ENCODE measurements around the gene SASS6. TPM values are rescaled to one million over a fixed set of nuclear protein-coding genes. Genes with fewer than 3 reads are reported as not detected.

The SASS6 gene
- total RNA-seq, 6 donors from 2014 or later: 1.5 to 4.9 (median 2.3) TPM

DNA sequence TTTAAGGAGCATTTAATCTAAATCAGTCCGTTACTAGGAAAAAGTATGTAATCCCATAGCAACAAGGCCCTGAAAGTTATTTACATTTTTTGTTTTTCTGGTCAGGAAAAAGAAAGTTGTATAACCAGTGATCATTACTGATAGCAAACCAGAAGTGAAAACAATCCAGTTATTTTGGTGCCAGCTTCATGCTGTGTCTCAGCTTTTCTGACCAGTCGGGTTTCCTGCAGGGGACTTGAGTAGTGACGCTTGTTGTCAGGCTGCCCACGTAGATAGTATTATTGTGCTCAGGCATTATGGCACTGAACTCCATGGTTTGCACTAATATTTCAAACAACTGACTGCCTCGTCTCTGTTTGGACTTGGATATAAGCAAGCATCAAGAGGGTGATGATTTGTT lies 55.2 kb downstream of the SASS6 start:
- 74 to 75% methylated on average over 5 of the region's 5 CpGs for WGBS, 2 donors
- Histone ChIP-seq H3K4me1 (peaks cover 0 to 3% (median 0%) of the 10 kb centered on the region in 4 donors), H3K36me3 (peaks cover 18 to 84% (median 32%) of the 10 kb centered on the region in 4 donors), H3K4me3 (no peak overlapping the region), H3K9me3 (no peaks in the 10 kb centered on the region), H3K27ac (peak overlapping the region in 2 of 4 donors; percentile 3 to 34), H3K27me3 (no peaks in the 10 kb centered on the region)
- DNase-seq (no peak), ATAC-seq (ENCODE audit: low FRiP score in 2 of 2) (no peak)
- no peak for TF ChIP-seq POLR2AphosphoS5 (IDR thresholded peaks at IDR 0.05)
- TF ChIP-seq, protein P1, sequence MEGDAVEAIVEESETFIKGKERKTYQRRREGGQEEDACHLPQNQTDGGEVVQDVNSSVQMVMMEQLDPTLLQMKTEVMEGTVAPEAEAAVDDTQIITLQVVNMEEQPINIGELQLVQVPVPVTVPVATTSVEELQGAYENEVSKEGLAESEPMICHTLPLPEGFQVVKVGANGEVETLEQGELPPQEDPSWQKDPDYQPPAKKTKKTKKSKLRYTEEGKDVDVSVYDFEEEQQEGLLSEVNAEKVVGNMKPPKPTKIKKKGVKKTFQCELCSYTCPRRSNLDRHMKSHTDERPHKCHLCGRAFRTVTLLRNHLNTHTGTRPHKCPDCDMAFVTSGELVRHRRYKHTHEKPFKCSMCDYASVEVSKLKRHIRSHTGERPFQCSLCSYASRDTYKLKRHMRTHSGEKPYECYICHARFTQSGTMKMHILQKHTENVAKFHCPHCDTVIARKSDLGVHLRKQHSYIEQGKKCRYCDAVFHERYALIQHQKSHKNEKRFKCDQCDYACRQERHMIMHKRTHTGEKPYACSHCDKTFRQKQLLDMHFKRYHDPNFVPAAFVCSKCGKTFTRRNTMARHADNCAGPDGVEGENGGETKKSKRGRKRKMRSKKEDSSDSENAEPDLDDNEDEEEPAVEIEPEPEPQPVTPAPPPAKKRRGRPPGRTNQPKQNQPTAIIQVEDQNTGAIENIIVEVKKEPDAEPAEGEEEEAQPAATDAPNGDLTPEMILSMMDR (IDR thresholded peaks at IDR 0.05): no peak
- TF ChIP-seq POLR2A (IDR thresholded peaks at IDR 0.05): no peak
- TF ChIP-seq EP300 (IDR thresholded peaks at IDR 0.05): no peak

DNA sequence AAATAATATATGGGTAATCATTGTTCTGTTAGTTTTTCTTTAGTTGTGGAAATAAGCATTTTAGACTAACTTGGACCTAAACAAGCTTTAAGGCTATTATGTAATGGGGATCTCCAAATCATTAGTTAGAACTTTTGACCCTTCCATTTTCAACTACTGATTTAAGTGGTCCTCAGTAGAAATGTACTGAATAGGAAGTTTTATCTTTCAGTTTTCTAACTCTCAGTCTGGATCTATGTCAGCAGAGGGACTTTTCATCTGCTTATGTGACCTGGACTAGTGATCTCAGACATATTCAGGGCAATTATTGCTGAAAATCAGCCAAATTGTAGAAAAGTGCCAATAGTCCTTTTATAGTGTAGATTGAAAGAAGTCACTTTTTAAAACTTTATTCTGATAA lies 56.0 kb downstream of the SASS6 start:
- H3K27ac ChIP-seq: peak overlapping the region in 1 of 4 donors; percentile 34
- peaks cover 16 to 82% (median 36%) of the 10 kb centered on the region in 4 donors for H3K36me3 ChIP-seq

DNA sequence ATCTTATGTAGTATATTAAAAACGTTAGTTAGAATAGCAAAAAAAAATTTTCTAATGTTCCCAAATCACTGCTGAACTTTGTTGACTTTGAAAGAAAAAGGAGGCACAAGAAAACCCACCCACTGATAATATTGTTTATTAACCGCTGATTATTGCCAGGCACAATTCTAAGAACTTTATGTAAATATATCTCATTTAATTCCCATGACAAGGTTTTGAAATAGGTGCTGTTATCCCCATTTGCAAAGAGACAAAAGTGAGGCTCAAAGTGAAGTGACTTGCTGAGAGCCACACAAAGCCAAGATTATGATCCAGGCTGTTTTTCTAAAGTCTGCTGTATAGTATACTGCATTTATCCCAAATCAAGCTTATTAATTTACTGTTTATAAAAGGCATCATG lies 56.4 kb downstream of the SASS6 start:
- no peaks in the 10 kb centered on the region for H3K27me3 ChIP-seq
- no peaks in the 10 kb centered on the region for H3K9me3 ChIP-seq
- ATAC-seq (ENCODE audit: low FRiP score in 2 of 2) (no peak), DNase-seq (no peak)
- peaks cover 16 to 81% (median 39%) of the 10 kb centered on the region in 4 donors for H3K36me3 ChIP-seq
- 88 to 91% methylated on average over 2 of the region's 2 CpGs for WGBS, 2 donors
- H3K27ac ChIP-seq: peak overlapping the region in 1 of 4 donors; percentile 34
- H3K4me1 ChIP-seq: peaks cover 0 to 3% (median 0%) of the 10 kb centered on the region in 4 donors
- no peak for TF ChIP-seq EP300 (IDR thresholded peaks at IDR 0.05)
- no peak for TF ChIP-seq POLR2A (IDR thresholded peaks at IDR 0.05)
- TF ChIP-seq POLR2AphosphoS5 (IDR thresholded peaks at IDR 0.05): no peak
- TF ChIP-seq, protein P1 (IDR thresholded peaks at IDR 0.05): no peak
- no peak overlapping the region for H3K4me3 ChIP-seq

More for the DNA sequence above, 56.0 kb downstream of the SASS6 start:
- TF ChIP-seq POLR2A (IDR thresholded peaks at IDR 0.05) (no peak), POLR2AphosphoS5 (IDR thresholded peaks at IDR 0.05) (no peak), EP300 (IDR thresholded peaks at IDR 0.05) (no peak)
- TF ChIP-seq, protein P1 (IDR thresholded peaks at IDR 0.05): no peak
- Histone ChIP-seq H3K9me3 (no peaks in the 10 kb centered on the region), H3K4me1 (peaks cover 0 to 3% (median 0%) of the 10 kb centered on the region in 4 donors), H3K27me3 (no peaks in the 10 kb centered on the region), H3K4me3 (no peak overlapping the region)
- DNase-seq: no peak
- ATAC-seq (ENCODE audit: low FRiP score in 2 of 2): no peak

DNA sequence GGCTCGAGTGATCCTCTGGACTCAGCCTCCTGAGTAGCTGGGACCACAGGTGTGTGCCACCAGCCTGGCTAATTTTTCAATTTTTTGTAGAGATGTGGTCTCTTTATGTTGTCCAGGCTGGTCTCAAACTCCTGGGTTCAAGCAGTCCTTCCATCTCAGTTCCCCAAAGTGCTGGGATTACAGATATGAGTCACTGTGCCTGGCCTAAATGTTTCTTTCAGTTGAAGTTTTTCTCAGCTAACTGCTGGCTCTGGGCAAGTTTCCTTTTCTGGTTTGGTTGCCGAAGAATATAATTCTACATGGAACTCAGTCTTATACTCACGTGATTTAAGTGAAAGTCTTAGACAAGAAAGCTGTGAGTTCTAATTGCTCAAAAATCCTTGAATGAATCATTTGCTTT lies 57.0 kb downstream of the SASS6 start:
- H3K27me3 ChIP-seq: no peaks in the 10 kb centered on the region
- DNase-seq (no peak), ATAC-seq (ENCODE audit: low FRiP score in 2 of 2) (no peak)
- peaks cover 16 to 81% (median 39%) of the 10 kb centered on the region in 4 donors for H3K36me3 ChIP-seq
- TF ChIP-seq POLR2AphosphoS5 (IDR thresholded peaks at IDR 0.05) (no peak), EP300 (IDR thresholded peaks at IDR 0.05) (no peak), POLR2A (IDR thresholded peaks at IDR 0.05) (no peak)
- TF ChIP-seq, protein P1 (IDR thresholded peaks at IDR 0.05): no peak
- WGBS, 2 donors: 92 to 97% methylated on average over 3 of the region's 3 CpGs
- H3K9me3 ChIP-seq: no peaks in the 10 kb centered on the region
- no peak overlapping the region for H3K4me3 ChIP-seq
- peak overlapping the region in 1 of 4 donors; percentile 34 for H3K27ac ChIP-seq
- peaks cover 0 to 3% (median 0%) of the 10 kb centered on the region in 4 donors for H3K4me1 ChIP-seq
